Left renal cortex interstitium (tissue), 4 donors: ENCODE measurements around the gene PAX2. TPM values are rescaled to one million over a fixed set of nuclear protein-coding genes. Genes with fewer than 3 reads are reported as not detected.

Source experiments
- DNase-seq, 4 donors: peaks; one replicate each; pipeline ENCODE4 v3.0.0-alpha.2; 2013; ENCODE audit warnings: low read depth in 4 of 4, low spot score in 2 of 4, missing footprints in 1 of 4
- polyA plus RNA-seq, 4 donors: library from polyadenylated mRNA; unstranded; fragments of 120-200 nt; gene quantifications; one replicate each; pipeline ENCODE4 v1.2.1, GENCODE V29; 2013; ENCODE audit not compliant: insufficient read length in 4 of 4

The PAX2 gene
- polyA plus RNA-seq, 4 donors, result 116 to 262 (median 178) TPM

DNA sequence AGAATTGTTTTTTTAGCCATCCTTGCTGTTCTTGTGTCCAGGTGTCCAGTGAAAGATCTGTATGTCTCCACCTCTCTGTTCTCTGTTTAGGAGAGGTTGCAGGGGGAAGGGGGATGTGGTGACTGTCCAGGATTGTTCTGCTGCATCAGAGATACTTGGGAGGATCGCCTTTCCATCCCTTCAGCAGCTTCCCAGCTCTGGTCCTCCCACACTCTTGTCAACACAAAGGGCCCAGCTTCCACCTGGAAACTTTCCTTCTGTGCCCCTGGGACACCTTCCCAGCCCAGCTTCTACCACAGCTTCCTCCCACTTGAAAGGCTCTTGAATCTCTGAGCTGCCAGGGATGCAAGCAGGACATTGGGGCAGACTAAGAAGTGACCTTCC lies 85.3 kb downstream of the PAX2 start:
- no peak for DNase-seq

DNA sequence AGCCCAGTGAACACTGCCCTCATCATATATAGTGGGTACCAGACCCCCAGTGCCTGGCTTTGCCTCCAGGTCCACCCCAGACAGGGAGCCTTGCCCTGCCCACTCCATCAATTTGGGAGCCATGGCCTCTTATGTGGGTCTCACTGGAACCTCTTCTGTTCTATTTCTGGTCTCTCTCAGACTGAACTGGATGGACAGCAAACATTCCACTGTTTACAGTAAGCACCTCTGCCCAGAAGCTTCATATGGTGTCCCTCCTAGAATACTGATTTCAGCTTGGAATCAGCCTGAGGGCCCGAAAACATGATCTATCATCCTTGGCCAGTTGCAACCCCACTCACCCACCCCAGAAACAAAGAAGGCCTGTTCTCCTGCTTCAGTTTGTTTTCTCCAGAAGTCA lies 86.4 kb downstream of the PAX2 start:
- no peak for DNase-seq

DNA sequence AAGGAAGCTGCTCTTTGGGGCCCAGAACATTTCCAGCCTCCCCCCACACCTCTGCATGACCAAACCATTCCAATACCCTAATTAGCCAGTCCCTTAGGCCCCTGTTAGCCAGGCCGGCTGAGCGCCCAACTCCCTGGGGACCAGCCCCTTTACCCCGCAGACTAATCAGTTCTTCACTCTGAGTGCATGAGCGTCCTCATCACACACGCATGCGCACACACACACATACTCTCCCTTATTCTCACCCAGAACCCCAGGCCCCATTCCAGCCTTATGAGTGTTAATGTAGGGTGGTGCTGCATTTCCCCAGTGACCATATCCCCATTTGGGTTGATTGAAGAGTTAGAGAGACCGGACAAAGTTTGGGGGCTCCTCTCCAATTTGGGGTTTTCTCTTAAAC lies 90.4 kb downstream of the PAX2 start:
- DNase-seq, result no peak

DNA sequence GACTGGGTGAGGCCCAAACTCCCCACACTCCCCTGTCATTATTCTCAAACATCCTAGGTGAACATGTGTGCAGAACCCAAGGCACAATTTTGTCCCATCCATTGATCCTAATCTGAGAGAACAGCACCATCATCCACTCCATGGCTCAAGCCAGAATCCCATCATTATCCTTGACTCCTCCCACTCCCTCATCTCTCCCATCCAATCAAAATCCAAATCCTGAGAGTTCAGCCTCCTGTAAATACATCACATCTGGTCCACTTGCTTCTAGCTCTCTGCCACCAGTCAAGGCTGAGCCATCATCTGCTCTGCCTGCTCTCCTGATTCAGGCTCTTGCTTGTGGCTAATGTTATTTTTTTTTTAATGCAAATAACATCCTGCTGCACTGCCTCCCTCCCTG lies 91.5 kb downstream of the PAX2 start:
- DNase-seq, result no peak

DNA sequence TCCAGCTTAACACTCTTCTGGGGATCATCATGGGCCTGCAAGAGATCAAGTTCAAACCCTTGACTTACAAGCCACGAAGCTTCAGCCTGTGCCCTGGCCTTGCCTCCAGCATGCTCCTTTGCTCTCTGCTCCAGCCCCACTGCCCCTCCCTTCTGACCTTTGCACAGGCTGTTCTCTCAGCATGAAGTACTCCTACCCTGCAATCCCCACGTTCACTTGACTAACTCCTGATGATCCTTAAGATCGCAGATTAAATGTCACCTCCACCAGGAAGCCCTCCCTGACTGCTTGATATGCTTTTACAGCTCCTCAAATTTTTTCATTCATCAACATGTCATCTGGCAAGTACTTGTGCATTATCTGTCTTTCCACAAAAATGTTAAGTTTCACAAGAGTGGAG lies 91.9 kb downstream of the PAX2 start:
- no peak for DNase-seq

DNA sequence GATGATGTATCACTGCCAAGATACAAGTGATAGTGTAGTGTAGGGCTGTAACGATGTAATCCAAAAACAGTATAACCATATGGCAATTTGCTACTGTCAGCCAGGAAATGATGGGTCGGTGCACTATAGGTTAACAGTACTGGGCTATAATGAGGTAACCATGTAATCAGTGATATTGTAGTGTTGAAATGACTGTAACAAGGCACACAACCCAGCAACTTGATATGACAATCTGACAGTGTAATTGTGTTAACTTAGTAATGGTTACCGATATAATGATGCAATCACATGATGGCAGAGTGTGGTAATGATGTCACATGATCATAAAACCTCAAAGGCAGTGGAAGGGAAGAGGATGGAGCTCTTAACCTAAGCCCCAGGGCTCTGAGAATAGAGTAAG lies 93.6 kb downstream of the PAX2 start:
- DNase-seq, result no peak

DNA sequence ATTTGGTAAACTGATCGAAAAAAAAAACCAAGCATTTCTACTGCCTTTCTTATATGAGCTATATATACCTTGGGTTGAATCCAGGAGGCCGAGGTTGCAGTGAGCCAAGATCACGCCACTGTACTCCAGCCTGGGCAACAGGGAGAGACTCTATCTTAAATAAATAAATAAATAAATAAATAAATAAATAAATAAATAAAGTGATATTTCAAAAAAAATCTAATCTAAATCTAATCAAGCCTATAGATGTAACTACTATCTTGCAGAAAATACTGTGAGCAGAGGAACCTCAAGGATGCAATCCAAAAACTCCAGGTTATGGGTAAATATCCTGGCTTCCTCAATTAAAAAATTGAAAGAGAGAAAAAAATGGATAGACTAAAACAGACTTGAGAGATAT lies 96.1 kb downstream of the PAX2 start:
- DNase-seq, result no peak

DNA sequence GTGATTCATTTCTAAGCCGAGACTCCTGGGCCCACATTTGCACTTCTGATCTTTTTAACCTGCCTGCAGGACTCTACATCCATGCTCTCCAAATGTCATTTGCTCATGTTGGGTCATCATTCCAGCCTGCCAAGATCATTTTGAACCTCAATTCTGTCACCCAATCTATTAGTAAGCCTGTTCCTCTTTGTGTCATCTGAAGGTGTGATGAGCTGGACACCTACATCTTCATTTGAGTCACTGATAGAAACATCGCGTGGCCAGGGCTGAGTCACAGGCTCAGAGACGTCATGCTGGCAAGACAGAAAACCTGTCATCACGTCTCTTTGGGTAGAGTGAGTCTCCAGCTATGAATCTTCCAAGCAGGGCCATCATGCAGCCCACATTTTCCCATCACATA lies 102.1 kb downstream of the PAX2 start:
- DNase-seq, result no peak

DNA sequence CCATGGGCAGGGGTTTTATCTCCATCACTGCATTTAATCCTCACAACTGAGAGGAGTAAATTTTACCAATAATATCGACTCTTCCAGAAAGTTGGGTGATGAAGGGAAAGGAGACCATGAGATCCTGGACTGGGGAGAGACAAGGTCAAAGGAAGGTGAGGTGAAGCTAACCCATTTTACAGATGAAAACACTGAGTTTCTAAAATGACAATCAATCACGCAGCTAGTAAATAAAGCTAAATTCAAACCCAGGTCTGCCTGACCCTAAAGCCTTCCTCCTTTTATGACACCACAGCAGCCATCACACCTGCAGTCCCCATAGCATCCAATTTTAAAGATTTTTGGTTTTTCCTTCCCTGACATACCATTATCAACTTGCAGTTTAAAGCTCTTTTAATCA lies 103.4 kb downstream of the PAX2 start:
- no peak for DNase-seq

DNA sequence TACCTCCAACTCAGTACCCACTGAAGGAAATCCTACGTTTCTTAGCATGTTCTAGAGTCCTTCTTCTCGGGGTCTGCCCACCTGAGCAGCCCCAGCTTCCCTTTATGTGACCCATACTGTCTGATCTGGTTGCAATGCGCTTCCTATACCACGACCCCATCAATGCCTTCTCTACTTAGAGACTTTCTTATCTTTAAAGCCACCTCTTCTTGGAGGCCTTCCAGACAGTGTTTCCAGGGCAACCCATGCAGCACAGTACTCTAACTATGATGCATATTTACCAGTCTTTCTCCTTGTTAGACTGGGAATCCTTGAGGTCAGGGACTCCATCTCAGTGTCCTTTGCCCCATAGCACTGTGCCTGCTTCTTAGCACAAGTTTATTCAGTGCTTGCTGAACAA lies 112.9 kb downstream of the PAX2 start:
- DNase-seq, result no peak

DNA sequence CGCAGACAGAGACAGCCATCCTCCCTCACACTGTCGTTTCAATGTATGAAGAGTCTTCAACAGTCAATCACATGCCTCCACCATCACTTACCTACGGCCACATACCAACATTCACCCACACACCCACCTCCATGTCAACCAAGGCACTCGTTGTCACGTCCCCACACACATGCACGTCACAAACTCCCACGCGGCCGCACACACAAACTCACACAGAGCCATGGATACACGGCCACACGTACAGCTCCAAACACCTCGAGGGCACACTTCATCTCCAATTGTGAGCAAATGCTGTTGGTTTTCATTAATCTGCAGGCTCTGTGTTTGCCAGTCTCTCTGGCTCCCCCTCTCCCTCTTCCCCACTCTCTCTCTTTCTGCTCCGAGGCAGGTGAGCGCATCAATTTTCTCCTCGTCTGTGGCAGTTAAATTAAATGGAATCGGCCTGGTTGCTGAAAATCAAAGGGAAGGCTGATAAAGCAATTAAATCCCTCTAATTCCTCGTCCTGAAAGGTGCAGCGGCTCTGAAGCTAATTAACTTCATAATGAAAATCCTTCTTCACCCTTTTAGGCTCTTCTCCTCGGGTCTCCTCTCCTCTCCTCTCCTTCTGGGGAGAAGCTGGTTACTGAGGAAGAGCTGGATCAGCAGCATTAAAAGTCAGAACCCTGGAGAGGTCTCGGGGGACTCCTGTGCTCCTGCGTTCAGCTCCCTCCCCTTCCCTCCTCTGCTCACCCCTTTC lies 113.5 kb downstream of the PAX2 start:
- no peak for DNase-seq

DNA sequence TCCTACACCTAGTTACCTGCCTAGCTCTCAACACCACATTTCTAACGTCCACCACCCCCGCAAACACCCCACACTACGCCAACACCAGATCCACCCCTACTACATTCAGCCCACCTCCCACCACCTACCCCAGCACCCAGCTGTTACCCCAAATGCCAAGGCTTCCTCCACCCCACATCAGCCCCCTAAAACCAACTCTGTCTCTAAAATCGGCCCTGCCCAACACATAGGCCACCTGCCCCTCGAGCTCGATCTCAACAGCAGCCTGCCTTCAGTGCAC lies 114.0 kb downstream of the PAX2 start:
- no peak for DNase-seq

DNA sequence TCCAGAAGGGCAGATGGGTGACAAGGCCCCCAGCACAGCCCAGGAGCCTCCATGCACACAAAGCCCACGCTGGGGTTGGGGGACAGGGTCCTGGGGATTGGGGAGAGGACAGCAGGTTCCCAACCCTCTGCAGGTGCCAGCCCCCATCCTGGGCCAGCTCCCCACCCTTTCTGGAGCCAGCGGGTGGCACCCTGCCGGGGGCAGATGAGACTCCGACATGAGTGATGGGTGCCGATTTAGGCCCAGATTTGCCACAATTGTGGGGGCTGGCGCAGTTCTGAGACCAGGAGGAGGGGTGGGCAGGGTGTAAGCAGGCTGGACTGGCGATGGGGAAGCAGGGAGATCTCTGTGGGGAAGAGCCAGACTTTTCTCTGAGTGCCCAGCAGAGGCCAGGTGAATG lies 118.1 kb downstream of the PAX2 start:
- DNase-seq, result no peak

DNA sequence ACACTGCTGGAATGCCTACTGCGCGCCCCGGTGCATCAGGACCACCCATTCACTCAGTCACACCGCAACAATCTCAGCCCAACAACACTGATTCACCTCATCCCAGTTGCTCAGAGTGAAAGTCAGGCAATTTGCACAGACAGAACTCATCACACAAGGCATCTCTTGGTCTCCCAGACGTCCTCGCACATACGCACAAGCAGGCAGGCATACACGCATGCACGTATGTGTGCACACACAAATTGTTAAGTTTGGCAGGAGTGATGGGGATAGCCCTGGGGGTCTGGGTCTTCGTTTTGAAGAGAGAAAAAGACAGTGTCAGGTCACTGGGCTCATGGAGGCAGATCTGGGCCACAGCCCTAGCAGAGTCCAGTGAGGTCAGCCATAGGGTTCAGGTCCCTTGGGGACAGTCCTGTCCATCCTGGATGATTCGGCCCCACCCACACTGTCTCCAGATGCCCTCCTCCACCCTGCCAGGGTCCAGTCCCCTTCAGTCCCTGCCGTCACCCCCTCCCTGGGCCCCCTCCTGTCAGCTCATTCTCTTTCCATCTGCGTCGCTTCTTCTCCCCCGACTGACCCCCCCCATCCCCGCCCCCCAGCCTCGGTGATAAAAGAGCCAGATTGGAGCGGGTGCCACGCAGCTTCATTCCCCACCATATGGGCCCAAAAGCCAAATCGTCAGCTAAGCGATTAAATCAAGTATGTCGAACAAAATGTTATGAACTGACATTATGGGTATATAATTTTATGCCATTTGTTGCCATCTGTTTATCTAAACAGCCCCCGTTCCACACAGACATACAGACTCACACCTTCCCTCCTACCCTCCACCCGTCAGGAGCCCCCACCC lies 118.9 kb downstream of the PAX2 start:
- no peak for DNase-seq

DNA sequence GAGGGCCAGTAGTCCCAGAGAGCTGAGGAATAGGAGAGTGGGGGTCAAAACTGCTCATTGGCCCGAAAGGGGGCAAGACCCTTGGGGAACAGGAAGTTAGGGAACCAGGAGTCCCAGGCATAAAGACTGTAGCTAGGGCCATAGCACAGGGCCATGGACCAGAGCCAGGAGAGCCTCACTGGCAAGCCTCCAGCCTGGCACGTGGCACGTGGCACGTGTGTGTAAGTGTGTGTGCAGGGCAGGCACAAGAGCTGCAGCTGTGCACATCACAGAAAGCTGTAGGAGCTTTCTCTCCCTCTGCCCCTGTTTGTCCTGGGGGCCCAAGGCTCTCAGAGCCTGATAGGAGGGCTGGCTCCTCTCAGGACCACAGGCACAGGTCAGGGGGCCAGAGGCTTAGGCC lies 119.6 kb downstream of the PAX2 start:
- no peak for DNase-seq

DNA sequence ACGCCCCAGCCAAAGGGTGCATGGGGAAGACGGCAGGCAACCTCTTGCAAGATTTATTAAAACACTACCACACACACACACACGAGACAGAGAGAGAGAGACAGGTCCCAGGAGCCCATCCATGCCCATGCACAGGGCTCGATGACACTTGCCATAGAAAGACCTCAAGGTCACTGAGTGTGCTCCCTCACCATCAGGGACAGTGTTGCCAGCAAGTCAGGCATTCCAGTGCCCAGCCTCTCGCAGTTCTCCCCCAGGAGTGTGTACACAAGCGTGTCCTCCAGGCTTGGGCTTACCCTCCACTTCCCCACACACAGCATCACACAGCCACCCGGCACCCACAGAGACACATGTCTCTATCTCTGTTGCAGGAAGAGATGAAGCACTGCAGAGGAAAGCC lies 120.6 kb downstream of the PAX2 start:
- no peak for DNase-seq

DNA sequence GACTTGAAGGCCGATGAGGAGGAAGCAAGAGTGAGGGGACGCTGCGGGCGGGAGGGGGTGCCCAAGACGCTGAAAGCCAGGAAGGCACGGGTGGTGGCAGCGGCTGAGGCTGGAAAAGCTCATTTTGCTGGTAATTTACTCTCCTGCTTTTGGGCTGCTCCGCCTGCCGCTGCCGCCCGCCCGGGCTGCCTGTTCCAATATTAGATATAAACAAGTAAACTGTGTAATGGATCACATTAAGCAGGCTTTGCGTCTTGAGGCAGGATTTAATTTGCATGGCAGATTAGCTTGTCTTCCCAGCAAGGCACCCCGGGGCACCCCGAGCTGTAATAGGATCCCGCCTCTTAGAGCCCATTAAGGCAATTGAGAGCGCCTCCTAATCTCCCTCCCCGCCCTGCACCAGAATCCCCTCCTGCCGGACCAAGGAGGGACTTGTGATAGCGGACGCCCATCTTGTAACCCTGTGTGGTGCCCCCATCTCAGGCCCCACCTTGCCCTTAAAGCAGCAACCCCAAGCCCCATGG lies 121.3 kb downstream of the PAX2 start:
- no peak for DNase-seq

DNA sequence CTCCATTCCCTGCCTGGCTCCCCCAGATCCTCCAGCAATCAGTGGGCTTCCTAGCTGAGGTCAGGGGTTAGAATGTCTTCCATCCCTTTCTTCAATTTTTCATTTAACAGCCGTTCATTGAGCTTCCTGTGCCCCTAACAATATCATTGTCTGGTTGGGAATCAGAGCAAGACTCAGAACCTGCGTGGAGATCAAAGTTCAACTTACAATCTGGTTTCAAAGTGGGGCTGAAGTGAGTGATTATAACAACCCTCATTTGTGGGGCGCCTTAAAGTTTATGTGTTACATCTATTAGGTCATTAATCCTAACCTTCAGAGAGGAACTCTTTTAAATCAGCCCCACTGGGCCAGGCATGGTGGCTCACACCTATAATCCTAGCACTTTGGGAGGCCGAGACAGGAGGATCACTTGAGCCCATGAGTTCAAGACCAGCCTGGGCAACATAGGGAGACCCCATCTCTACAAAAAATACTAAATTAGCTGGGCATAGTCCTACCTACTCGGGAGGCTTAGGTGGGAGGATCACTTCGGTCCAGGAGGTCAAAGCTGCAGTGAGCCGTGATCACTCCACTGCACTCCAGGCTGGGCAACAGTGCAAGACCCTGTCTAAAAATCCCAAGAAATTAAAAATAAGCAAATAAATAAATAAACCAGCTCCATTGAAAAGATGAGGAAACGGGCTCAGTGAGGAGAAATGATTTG lies 122.0 kb downstream of the PAX2 start:
- DNase-seq, result no peak

DNA sequence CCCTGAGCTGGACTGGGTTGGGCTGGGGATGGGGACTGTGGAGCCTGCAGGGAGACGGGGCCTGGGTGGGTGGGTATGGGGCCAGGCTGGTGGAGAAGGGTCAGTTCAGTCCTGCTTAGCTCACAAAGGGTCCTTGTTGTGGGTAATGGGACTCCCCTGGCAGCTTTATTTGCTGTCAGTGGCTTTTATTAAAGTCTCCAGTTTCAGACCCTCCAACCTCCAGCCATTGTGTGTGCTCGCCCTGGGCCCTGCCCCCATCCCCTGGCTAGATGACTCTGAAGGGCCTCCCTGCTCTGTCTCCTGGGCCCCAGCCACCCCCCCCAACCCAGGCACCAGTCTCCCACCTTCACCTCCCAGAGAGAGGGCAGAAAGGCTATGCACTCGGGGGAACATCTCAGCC lies 123.0 kb downstream of the PAX2 start:
- no peak for DNase-seq

DNA sequence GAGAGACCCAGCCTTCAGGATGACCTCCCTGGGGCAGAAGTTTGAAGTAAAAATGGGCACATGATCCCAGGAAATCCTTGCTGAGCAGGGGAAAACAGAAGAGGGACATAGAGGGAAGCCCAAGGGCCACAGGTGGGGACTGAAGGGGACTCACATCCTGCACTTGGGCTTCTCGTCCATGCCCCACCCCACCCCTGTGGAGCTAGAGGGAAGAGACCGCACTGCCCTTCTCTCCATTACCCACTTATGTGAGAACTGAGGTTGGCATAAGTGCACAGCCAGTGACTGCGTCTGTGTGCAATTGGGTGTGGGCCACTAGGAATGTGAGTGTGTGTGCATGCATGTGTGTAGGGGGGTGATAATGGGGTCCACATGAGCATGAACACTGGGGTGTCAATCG lies 124.0 kb downstream of the PAX2 start:
- DNase-seq, result no peak

DNA sequence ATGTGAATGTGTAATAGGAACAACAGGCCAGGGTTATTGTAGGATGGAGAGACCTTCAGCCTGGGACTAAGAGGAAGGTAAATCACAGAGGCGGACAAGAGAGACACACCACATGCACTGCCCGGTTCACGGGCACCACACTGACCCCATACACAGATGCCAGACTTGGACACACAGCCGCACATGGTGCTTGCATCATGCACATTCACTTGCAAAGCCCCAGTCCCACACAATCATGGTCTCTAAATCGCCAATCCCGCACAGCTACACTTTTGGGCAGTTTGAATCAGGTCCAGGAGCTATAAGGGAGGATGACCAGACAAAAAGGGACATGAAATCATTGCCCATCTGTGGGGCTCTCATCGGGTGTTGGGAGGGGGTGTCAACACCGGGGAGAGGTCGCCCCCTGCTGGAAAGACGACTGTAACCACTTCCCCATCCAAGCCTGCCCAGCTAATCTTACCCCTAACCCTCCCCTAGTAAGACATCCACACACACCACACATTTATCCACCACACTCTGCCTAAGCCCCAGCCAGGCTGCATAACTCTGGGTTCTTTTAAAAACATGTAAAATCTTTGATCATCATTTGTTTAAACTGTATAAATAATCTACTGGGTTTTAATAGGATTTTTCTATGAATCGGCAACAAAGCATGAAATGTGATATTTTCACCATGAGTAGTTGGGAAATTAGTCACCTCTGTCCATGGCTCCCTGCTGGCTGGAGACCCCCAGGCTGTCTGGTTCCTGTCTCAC lies 126.8 kb downstream of the PAX2 start:
- no peak for DNase-seq
